ENCODE measurements around the gene MUC3A.
A peak's percentile ranks its signal among the peaks of the same experiment; 100 is the strongest.

MUC3A gene

DNA sequence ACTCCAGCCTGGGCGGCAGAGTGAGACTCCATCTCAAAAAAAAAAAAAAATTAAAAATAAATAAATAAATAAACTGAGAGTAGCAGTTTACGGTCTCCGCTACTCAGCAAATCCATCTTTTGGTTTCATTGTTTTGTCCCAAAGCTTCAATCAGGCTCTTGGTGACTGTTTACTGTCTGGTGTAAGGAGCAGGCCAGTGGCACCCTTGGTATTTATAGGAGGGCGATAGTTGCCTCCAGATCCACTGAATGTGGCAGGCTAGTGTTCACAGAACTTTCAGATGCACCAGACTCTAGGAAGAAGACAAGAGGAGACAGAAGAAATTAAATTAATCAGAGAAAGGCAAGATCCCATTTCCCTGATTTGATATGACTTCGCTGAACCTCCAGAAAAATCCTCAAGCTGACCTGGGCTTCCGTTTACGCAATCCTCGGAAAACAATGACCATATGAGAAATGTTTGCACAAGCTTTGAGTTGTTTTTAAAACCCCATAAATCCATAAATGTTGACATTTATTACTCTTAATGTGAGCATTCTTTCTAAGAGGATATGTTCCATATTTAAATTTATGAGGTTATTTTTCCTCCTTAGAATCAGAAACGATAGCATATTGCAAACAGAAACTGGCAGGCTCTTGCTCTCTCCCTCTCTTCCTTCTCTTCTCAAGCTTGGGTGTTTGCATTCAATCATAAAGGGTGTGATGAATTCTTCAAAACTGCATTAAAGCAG is 7.1 kb upstream of the MUC3A start:
- Histone ChIP-seq H3K79me2 (no peaks in the 10 kb centered on the region), H3K4me3 (ENCODE audit: low read depth, low read length) (no peak overlapping the region), H3K4me2 (ENCODE audit: low read length) (no peak overlapping the region), H3K9me3 (ENCODE audit: control insufficient read depth, low read length) (no peaks in the 10 kb centered on the region), H3K27me3 (ENCODE audit: control insufficient read depth, insufficient read depth, low read length) (no peaks in the 10 kb centered on the region), H2AFZ (peak overlapping the region; percentile 25), H3K36me3 (ENCODE audit: control insufficient read depth, insufficient read depth, low read length) (no peaks in the 10 kb centered on the region), H3K27ac (no peak overlapping the region), H3K4me1 (peaks cover 2% of the 10 kb centered on the region), H3K9ac (no peak overlapping the region)
- TF ChIP-seq, protein P1, sequence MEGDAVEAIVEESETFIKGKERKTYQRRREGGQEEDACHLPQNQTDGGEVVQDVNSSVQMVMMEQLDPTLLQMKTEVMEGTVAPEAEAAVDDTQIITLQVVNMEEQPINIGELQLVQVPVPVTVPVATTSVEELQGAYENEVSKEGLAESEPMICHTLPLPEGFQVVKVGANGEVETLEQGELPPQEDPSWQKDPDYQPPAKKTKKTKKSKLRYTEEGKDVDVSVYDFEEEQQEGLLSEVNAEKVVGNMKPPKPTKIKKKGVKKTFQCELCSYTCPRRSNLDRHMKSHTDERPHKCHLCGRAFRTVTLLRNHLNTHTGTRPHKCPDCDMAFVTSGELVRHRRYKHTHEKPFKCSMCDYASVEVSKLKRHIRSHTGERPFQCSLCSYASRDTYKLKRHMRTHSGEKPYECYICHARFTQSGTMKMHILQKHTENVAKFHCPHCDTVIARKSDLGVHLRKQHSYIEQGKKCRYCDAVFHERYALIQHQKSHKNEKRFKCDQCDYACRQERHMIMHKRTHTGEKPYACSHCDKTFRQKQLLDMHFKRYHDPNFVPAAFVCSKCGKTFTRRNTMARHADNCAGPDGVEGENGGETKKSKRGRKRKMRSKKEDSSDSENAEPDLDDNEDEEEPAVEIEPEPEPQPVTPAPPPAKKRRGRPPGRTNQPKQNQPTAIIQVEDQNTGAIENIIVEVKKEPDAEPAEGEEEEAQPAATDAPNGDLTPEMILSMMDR (IDR thresholded peaks at IDR 0.05) = no peak

- Histone ChIP-seq H3K9me3 (ENCODE audit: control insufficient read depth, low read length) (no peaks in the 10 kb centered on the region), H3K9ac (no peak overlapping the region), H3K27me3 (ENCODE audit: control insufficient read depth, insufficient read depth, low read length) (no peaks in the 10 kb centered on the region), H3K4me3 (ENCODE audit: low read depth, low read length) (no peak overlapping the region), H3K36me3 (ENCODE audit: control insufficient read depth, insufficient read depth, low read length) (no peaks in the 10 kb centered on the region), H3K79me2 (no peaks in the 10 kb centered on the region), H3K27ac (no peak overlapping the region), H3K4me1 (peaks cover 2% of the 10 kb centered on the region), H2AFZ (no peak overlapping the region), H3K4me2 (ENCODE audit: low read length) (no peak overlapping the region)
- TF ChIP-seq, protein P1 (IDR thresholded peaks at IDR 0.05) = no peak
These were observed 5.6 kb upstream of the MUC3A start for GRCh38 chr7:100943693-100944092.

DNA sequence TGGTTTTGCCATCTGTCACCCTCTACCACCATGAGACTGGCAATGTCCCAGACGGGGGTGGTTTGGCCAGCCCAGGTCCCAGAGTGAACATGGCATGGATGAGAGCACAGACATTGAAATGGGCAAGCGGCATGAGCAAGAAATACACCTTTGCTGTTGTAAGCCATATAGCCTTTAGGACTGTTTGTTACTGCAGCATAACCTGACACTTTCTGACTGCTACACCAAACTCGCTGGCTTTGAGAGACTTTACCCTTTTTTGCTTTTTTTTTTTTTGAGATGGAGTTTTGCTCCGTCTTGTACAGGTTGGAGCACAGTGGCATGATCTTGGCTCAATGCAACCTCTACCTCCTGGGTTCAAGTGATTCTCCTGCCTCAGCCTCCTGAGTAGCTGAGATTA is 5.2 kb upstream of the MUC3A start:
- H3K36me3 ChIP-seq (ENCODE audit: control insufficient read depth, insufficient read depth, low read length) = no peaks in the 10 kb centered on the region
- no peak overlapping the region for H3K9ac ChIP-seq
- H3K4me3 ChIP-seq (ENCODE audit: low read depth, low read length) = no peak overlapping the region
- H3K4me2 ChIP-seq (ENCODE audit: low read length) = no peak overlapping the region
- no peaks in the 10 kb centered on the region for H3K9me3 ChIP-seq (ENCODE audit: control insufficient read depth, low read length)
- peaks cover 2% of the 10 kb centered on the region for H3K4me1 ChIP-seq
- no peaks in the 10 kb centered on the region for H3K79me2 ChIP-seq
- no peak overlapping the region for H2AFZ ChIP-seq
- TF ChIP-seq, protein P1 (IDR thresholded peaks at IDR 0.05) = no peak
- no peaks in the 10 kb centered on the region for H3K27me3 ChIP-seq (ENCODE audit: control insufficient read depth, insufficient read depth, low read length)
- H3K27ac ChIP-seq = no peak overlapping the region

- H3K79me2 ChIP-seq = no peaks in the 10 kb centered on the region
- H3K27me3 ChIP-seq (ENCODE audit: control insufficient read depth, insufficient read depth, low read length) = no peaks in the 10 kb centered on the region
- no peak overlapping the region for H2AFZ ChIP-seq
- no peak overlapping the region for H3K4me3 ChIP-seq (ENCODE audit: low read depth, low read length)
- H3K4me2 ChIP-seq (ENCODE audit: low read length) = no peak overlapping the region
- H3K9me3 ChIP-seq (ENCODE audit: control insufficient read depth, low read length) = no peaks in the 10 kb centered on the region
- no peak overlapping the region for H3K9ac ChIP-seq
- H3K36me3 ChIP-seq (ENCODE audit: control insufficient read depth, insufficient read depth, low read length) = no peaks in the 10 kb centered on the region
- peaks cover 2% of the 10 kb centered on the region for H3K4me1 ChIP-seq
- H3K27ac ChIP-seq = no peak overlapping the region
- TF ChIP-seq, protein P1 (IDR thresholded peaks at IDR 0.05) = no peak
These were observed 3.2 kb upstream of the MUC3A start for GRCh38 chr7:100946111-100946510.

- Histone ChIP-seq H3K9ac (no peak overlapping the region), H3K27me3 (ENCODE audit: control insufficient read depth, insufficient read depth, low read length) (no peaks in the 10 kb centered on the region), H3K36me3 (ENCODE audit: control insufficient read depth, insufficient read depth, low read length) (no peaks in the 10 kb centered on the region), H3K9me3 (ENCODE audit: control insufficient read depth, low read length) (no peaks in the 10 kb centered on the region), H3K79me2 (no peaks in the 10 kb centered on the region), H3K4me1 (peaks cover 2% of the 10 kb centered on the region), H3K4me2 (ENCODE audit: low read length) (no peak overlapping the region), H3K27ac (no peak overlapping the region), H3K4me3 (ENCODE audit: low read depth, low read length) (no peak overlapping the region), H2AFZ (no peak overlapping the region)
- TF ChIP-seq, protein P1 (IDR thresholded peaks at IDR 0.05) = no peak
These were observed 2.5 kb upstream of the MUC3A start for GRCh38 chr7:100946766-100947365.

Data from parathyroid adenoma (tissue), 2 donors.